Trophoblast cell (in vitro differentiated cells and primary cell): ENCODE measurements around the gene IFNL2.
"Not testable (repeated sequence)": the region's sequence is repeated elsewhere in the genome, so short reads cannot be mapped to it uniquely, and the experiment has no call there.

Source experiments
- DNase-seq, 2 donors: peaks; one replicate each; pipeline ENCODE4 v3.0.0-alpha.2; 2016
- H2AFZ ChIP-seq: 2 replicates; pipeline ENCODE4 v1.6.1; 2013; ENCODE audit warnings: low read length, moderate library complexity, mild to moderate bottlenecking; ENCODE audit not compliant: insufficient read depth, poor library complexity
- H2AK5ac ChIP-seq: 2 replicates; pipeline ENCODE4 v1.6.1; 2013; ENCODE audit warnings: mild to moderate bottlenecking, low read length
- H2BK120ac ChIP-seq: 2 replicates; pipeline ENCODE4 v1.6.1; 2013; ENCODE audit warnings: low read length, mild to moderate bottlenecking, moderate library complexity; ENCODE audit not compliant: insufficient read depth, poor library complexity
- H2BK12ac ChIP-seq: 2 replicates; pipeline ENCODE4 v1.6.1; 2013; ENCODE audit warnings: mild to moderate bottlenecking, low read length, moderate library complexity
- H2BK5ac ChIP-seq: 2 replicates; pipeline ENCODE4 v1.6.1; 2013; ENCODE audit warnings: low read length, low read depth, moderate library complexity, mild to moderate bottlenecking; ENCODE audit not compliant: poor library complexity
- H3K14ac ChIP-seq: 2 replicates; pipeline ENCODE4 v1.6.1; 2013; ENCODE audit warnings: mild to moderate bottlenecking, low read length
- H3K18ac ChIP-seq: 2 replicates; pipeline ENCODE4 v1.6.1; 2013; ENCODE audit warnings: mild to moderate bottlenecking, low read length
- H3K23ac ChIP-seq: 2 replicates; pipeline ENCODE4 v1.6.1; 2013; ENCODE audit warnings: low read length
- H3K27ac ChIP-seq: 2 replicates; pipeline ENCODE4 v1.5.1; 2013; ENCODE audit warnings: low read depth, mild to moderate bottlenecking, inconsistent platforms, low read length, moderate library complexity
- H3K27me3 ChIP-seq: 2 replicates; pipeline ENCODE4 v1.6.1; 2013; ENCODE audit warnings: inconsistent platforms, mild to moderate bottlenecking, low read length, moderate library complexity; ENCODE audit not compliant: insufficient read depth
- H3K36me3 ChIP-seq, 2 experiments: 1 replicate in 1 of 2; 2 replicates in 1 of 2; pipeline ENCODE4 v1.6.1; 2013; ENCODE audit warnings: low read length in 2 of 2, mild to moderate bottlenecking in 2 of 2, moderate library complexity in 1 of 2; ENCODE audit not compliant: insufficient read depth in 2 of 2, control insufficient read depth in 1 of 2
- H3K4ac ChIP-seq: 2 replicates; pipeline ENCODE4 v1.6.1; 2013; ENCODE audit warnings: low read depth, mild to moderate bottlenecking, low read length, moderate library complexity
- H3K4me1 ChIP-seq, 2 experiments: 1 replicate in 1 of 2; 2 replicates in 1 of 2; pipeline ENCODE4 v1.6.1; 2013; ENCODE audit warnings: low read length in 2 of 2, mild to moderate bottlenecking in 2 of 2, moderate library complexity in 1 of 2; ENCODE audit not compliant: insufficient read depth in 2 of 2, control insufficient read depth in 1 of 2
- H3K4me2 ChIP-seq: 2 replicates; pipeline ENCODE4 v1.6.1; 2013; ENCODE audit warnings: inconsistent platforms, mild to moderate bottlenecking, low read length, moderate library complexity
- H3K4me3 ChIP-seq: 2 replicates; pipeline ENCODE4 v1.5.1; 2013; ENCODE audit warnings: mild to moderate bottlenecking, low read depth, low read length, inconsistent platforms
- H3K79me1 ChIP-seq: one replicate; pipeline ENCODE4 v1.6.1; 2013; ENCODE audit warnings: low read length
- H3K79me2 ChIP-seq: 2 replicates; pipeline ENCODE4 v1.6.1; 2013; ENCODE audit warnings: low read length, mild to moderate bottlenecking; ENCODE audit not compliant: control insufficient read depth, insufficient read depth, poor library complexity
- H3K9ac ChIP-seq: 2 replicates; pipeline ENCODE4 v1.6.1; 2013; ENCODE audit warnings: mild to moderate bottlenecking, low read length
- H3K9me3 ChIP-seq: 2 replicates; pipeline ENCODE4 v1.6.1; 2013; ENCODE audit warnings: low read depth, mild to moderate bottlenecking, control low read depth, inconsistent platforms, low read length; ENCODE audit not compliant: insufficient read depth
- H4K12ac ChIP-seq: 2 replicates; pipeline ENCODE4 v1.6.1; 2013; ENCODE audit warnings: low read depth, mild to moderate bottlenecking, low read length, moderate library complexity
- H4K8ac ChIP-seq: 2 replicates; pipeline ENCODE4 v1.6.1; 2013; ENCODE audit warnings: low read depth, mild to moderate bottlenecking, low read length, moderate library complexity
- H4K91ac ChIP-seq: one replicate; pipeline ENCODE4 v1.6.1; 2013; ENCODE audit warnings: low read depth, mild to moderate bottlenecking, low read length, moderate library complexity
- WGBS: extraction: QIAGEN DNeasy Blood & Tissue Kit; methylation state at CpG from one replicate; pipeline ENCODE4 v1.1.7; 2013; ENCODE audit warnings: missing lambda C conversion rate; ENCODE audit not compliant: insufficient read length, insufficient coverage; ENCODE audit errors: extremely low coverage; 5-methylcytosine and 5-hydroxymethylcytosine counted together

IFNL2 gene

DNA sequence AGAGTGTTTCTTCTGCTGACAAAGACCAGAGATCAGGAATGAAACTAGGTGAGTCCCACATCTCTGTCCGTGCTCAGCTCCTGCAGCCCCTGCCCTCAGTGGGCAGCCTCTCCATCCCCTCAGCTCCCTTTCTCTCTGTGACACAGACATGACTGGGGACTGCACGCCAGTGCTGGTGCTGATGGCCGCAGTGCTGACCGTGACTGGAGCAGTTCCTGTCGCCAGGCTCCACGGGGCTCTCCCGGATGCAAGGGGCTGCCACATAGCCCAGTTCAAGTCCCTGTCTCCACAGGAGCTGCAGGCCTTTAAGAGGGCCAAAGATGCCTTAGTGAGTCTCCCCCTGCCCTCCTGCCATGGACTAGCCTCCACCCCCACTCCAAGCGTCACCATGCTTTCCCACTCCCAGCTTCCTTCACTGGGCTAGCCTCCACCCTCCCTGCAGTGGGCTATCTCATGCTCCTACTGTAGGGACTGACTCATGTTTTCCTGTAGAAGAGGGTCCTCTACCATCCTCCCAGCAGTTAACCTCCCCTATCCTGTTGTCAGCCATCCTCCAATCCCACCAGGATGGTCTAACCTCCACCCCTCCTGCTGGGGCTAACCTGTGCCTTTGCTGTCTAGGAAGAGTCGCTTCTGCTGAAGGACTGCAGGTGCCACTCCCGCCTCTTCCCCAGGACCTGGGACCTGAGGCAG, 481 bp downstream of the IFNL2 start:
- H2BK12ac ChIP-seq, H3K36me3 ChIP-seq, H2AFZ ChIP-seq, H2BK5ac ChIP-seq, H2AK5ac ChIP-seq, H3K9me3 ChIP-seq, H3K9ac ChIP-seq, H2BK120ac ChIP-seq, H3K14ac ChIP-seq, H4K12ac ChIP-seq, H3K4me3 ChIP-seq, H3K4me2 ChIP-seq, H3K79me1 ChIP-seq, H4K8ac ChIP-seq, H3K4me1 ChIP-seq, H4K91ac ChIP-seq, H3K23ac ChIP-seq, DNase-seq, H3K18ac ChIP-seq, H3K79me2 ChIP-seq, H3K4ac ChIP-seq, H3K27ac ChIP-seq: not testable (repeated sequence)
- peaks cover 26% of the 10 kb centered on the region for H3K27me3 ChIP-seq
- WGBS = no CpG with 5 or more reads among the region's 10 CpGs

DNA sequence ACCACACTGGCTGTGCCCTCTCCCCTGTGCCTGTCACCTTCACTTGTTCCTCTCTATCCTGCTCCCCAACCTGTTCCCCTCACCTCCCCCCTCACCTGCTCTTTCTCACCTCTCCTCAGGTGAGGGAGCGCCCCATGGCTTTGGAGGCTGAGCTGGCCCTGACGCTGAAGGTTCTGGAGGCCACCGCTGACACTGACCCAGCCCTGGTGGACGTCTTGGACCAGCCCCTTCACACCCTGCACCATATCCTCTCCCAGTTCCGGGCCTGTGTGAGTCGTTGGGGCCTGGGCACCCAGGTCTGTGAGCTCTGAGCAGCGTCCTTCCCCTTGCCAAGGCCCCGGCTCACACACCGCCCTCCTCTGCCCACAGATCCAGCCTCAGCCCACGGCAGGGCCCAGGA, 1.2 kb downstream of the IFNL2 start:
- H2AFZ ChIP-seq, H4K91ac ChIP-seq, H3K9me3 ChIP-seq, H4K8ac ChIP-seq, H2BK5ac ChIP-seq, H3K79me2 ChIP-seq, H3K36me3 ChIP-seq, H4K12ac ChIP-seq, H3K23ac ChIP-seq, H3K27ac ChIP-seq, H2AK5ac ChIP-seq, H3K79me1 ChIP-seq, H3K14ac ChIP-seq, H3K4ac ChIP-seq, DNase-seq, H3K4me2 ChIP-seq, H2BK120ac ChIP-seq, H3K9ac ChIP-seq, H3K4me3 ChIP-seq, H3K4me1 ChIP-seq, H3K18ac ChIP-seq, H2BK12ac ChIP-seq: not testable (repeated sequence)
- no CpG with 5 or more reads among the region's 10 CpGs for WGBS
- H3K27me3 ChIP-seq = peaks cover 19% of the 10 kb centered on the region

GRCh38 chr19:39270036-39270871, 2.1 kb downstream of the IFNL2 start:
- H4K91ac ChIP-seq = no peak overlapping the region
- no peak overlapping the region for H3K14ac ChIP-seq
- no peaks in the 10 kb centered on the region for H3K79me2 ChIP-seq
- H2AFZ ChIP-seq = no peak overlapping the region
- no peak overlapping the region for H3K4me3 ChIP-seq
- H3K18ac ChIP-seq = no peak overlapping the region
- H3K4ac ChIP-seq = no peak overlapping the region
- H3K27ac ChIP-seq = no peak overlapping the region
- H4K8ac ChIP-seq = no peak overlapping the region
- H3K9ac ChIP-seq = no peak overlapping the region
- H3K23ac ChIP-seq = no peak overlapping the region
- no peaks in the 10 kb centered on the region for H3K36me3 ChIP-seq
- H3K4me1 ChIP-seq = no peaks in the 10 kb centered on the region
- no peaks in the 10 kb centered on the region for H3K79me1 ChIP-seq
- no peak overlapping the region for H3K4me2 ChIP-seq
- WGBS = no CpG with 5 or more reads among the region's 9 CpGs
- peaks cover 5% of the 10 kb centered on the region for H3K9me3 ChIP-seq
- no peak overlapping the region for H2BK5ac ChIP-seq
- peaks cover 10% of the 10 kb centered on the region for H3K27me3 ChIP-seq
- no peak for DNase-seq
- no peak overlapping the region for H2BK12ac ChIP-seq
- H2AK5ac ChIP-seq = no peak overlapping the region
- H2BK120ac ChIP-seq = no peak overlapping the region
- no peak overlapping the region for H4K12ac ChIP-seq

DNA sequence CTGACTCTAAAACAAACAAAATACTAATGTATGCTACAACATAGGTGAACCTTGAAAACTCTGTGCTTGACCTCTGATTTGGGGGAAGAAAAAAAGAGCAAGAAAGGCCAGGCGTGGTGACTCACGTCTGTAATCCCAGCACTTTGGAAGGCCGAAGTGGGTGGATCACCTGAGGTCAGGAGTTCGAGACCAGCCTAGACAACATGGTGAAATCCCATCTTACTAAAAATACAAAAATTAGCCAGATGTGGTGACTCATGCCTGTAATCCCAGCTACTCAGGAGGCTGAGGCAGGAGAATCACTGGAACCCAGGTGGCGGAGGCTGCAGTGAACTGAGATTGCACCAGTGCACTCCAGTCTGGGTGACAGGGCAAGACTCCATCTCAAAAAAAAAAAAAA, 5.7 kb downstream of the IFNL2 start:
- H4K8ac ChIP-seq, H3K79me2 ChIP-seq, H3K4me2 ChIP-seq, DNase-seq, H3K79me1 ChIP-seq, H2BK5ac ChIP-seq, H3K9me3 ChIP-seq, H3K4me1 ChIP-seq, H4K91ac ChIP-seq, H3K4ac ChIP-seq, H3K9ac ChIP-seq, H4K12ac ChIP-seq, H3K18ac ChIP-seq, H2BK12ac ChIP-seq, H3K23ac ChIP-seq, H3K27me3 ChIP-seq, H3K14ac ChIP-seq, H3K4me3 ChIP-seq, H3K36me3 ChIP-seq, H2AK5ac ChIP-seq, H3K27ac ChIP-seq, H2AFZ ChIP-seq, H2BK120ac ChIP-seq: not testable (repeated sequence)
- WGBS = no CpG with 5 or more reads among the region's 5 CpGs
